H1 (cell line): ENCODE data around the gene AHCY. TPM values are rescaled to one million over a fixed set of nuclear protein-coding genes. Genes with fewer than 3 reads are reported as not detected.

ENCODE experiments used
- CTCF ChIA-PET: fragments of 300-600 bp; sonication (Branson Sonifier 250); formaldehyde crosslinking; loops from one replicate; lab custom pipeline; 2021; ENCODE audit not compliant: partially characterized antibody; lab: Charles Lee
- POLR2A ChIA-PET: fragments of 300-600 bp; sonication (Branson Sonifier 250); formaldehyde crosslinking; loops from one replicate; lab custom pipeline; 2021; ENCODE audit warnings: inconsistent platforms; ENCODE audit not compliant: partially characterized antibody; lab: Charles Lee
- DNase-seq, 2 experiments: peaks; one replicate each; pipeline versions ENCODE4 v3.0.0 to v3.0.0-alpha.2; 2010 to 2022; ENCODE audit warnings: low spot score in 2 of 2, low read depth in 1 of 2, mixed read lengths in 1 of 2
- FAIRE-seq: peaks from 2 replicates; lab custom pipeline; 2011; peaks lifted over from hg19 to GRCh38; lab: Jason Lieb, UNC
- H2AFZ ChIP-seq: 2 replicates; pipeline ENCODE4 v1.8.1; 2012; ENCODE audit warnings: low read length, inconsistent platforms
- H2AK5ac ChIP-seq: 2 replicates; pipeline ENCODE4 v1.6.1; 2013; ENCODE audit warnings: low read depth, low read length
- H2BK120ac ChIP-seq: replicated peaks from 2 replicates; pipeline ENCODE3; 2013; ENCODE audit warnings: low read depth, low read length, inconsistent platforms
- H2BK12ac ChIP-seq: 2 replicates; pipeline ENCODE4 v1.6.1; 2013; ENCODE audit warnings: low read depth, low read length
- H2BK15ac ChIP-seq: 2 replicates; pipeline ENCODE4 v1.6.1; 2013; ENCODE audit warnings: low read length
- H2BK20ac ChIP-seq: 2 replicates; pipeline ENCODE4 v1.6.1; 2013; ENCODE audit warnings: low read length
- H2BK5ac ChIP-seq: 2 replicates; pipeline ENCODE4 v1.6.1; 2013; ENCODE audit warnings: low read depth, low read length
- H3K14ac ChIP-seq: 2 replicates; pipeline ENCODE4 v1.6.1; 2013; ENCODE audit warnings: inconsistent platforms; ENCODE audit not compliant: insufficient read length
- H3K18ac ChIP-seq: 2 replicates; pipeline ENCODE4 v1.6.1; 2013; ENCODE audit warnings: low read length; ENCODE audit errors: extremely low read depth
- H3K23ac ChIP-seq: 2 replicates; pipeline ENCODE4 v1.6.1; 2013; ENCODE audit warnings: inconsistent platforms; ENCODE audit not compliant: insufficient read length
- H3K23me2 ChIP-seq: 2 replicates; pipeline ENCODE4 v1.6.1; 2013; ENCODE audit warnings: low read depth, low read length
- H3K27ac ChIP-seq: 2 replicates; pipeline ENCODE4 v1.6.1; 2011; ENCODE audit warnings: low read depth, low read length, inconsistent platforms
- H3K27me3 ChIP-seq, 4 experiments: replicated peaks in 1 of 4; 1 replicate in 1 of 4; 2 replicates in 3 of 4; pipeline versions ENCODE4 v1.6.1 to v1.8.1; 2011 to 2013; ENCODE audit warnings: low read length in 3 of 4, mild to moderate bottlenecking in 3 of 4, inconsistent platforms in 2 of 4, mixed read lengths in 2 of 4, moderate library complexity in 1 of 4; ENCODE audit not compliant: control insufficient read depth in 3 of 4, insufficient read depth in 3 of 4; ENCODE audit errors: extremely low read depth in 1 of 4
- H3K36me3 ChIP-seq, 4 experiments: 2 replicates each; pipeline versions ENCODE4 v1.6.1 to v1.8.1; 2011 to 2013; ENCODE audit warnings: mild to moderate bottlenecking in 4 of 4, low read length in 3 of 4, moderate library complexity in 2 of 4, control low read depth in 1 of 4, inconsistent platforms in 1 of 4; ENCODE audit not compliant: insufficient read depth in 4 of 4, control insufficient read depth in 2 of 4
- H3K4ac ChIP-seq: replicated peaks from 2 replicates; pipeline ENCODE3; 2013; ENCODE audit warnings: low read length, low read depth, mixed read lengths, inconsistent platforms; ENCODE audit not compliant: insufficient read length
- H3K4me1 ChIP-seq, 4 experiments: replicated peaks in 1 of 4; 1 replicate in 1 of 4; 2 replicates in 3 of 4; pipeline versions ENCODE4 v1.6.1 to v1.8.1; 2011 to 2013; ENCODE audit warnings: low read length in 3 of 4, inconsistent platforms in 2 of 4, mixed read lengths in 1 of 4; ENCODE audit not compliant: insufficient read depth in 4 of 4, control insufficient read depth in 3 of 4
- H3K4me2 ChIP-seq, 2 experiments: 2 replicates each; pipeline versions ENCODE4 v1.6.1 to v1.8.1; 2011 to 2013; ENCODE audit warnings: low read depth in 2 of 2, low read length in 2 of 2, control low read depth in 1 of 2, inconsistent platforms in 1 of 2, mild to moderate bottlenecking in 1 of 2; ENCODE audit not compliant: insufficient read depth in 1 of 2
- H3K4me3 ChIP-seq, 4 experiments: fragments of 200-600, 300-600 bp in 1 of 4; sonication (generic), shearing (Covaris generic), sonication (Bioruptor Twin) in 1 of 4; 2 replicates each; pipeline versions ENCODE4 v1.5.1 to v1.8.1; 2011 to 2016; ENCODE audit warnings: low read length in 4 of 4, low read depth in 3 of 4, control low read depth in 2 of 4, inconsistent platforms in 2 of 4, mild to moderate bottlenecking in 2 of 4, mixed read lengths in 1 of 4, moderate library complexity in 1 of 4; ENCODE audit not compliant: insufficient read depth in 2 of 4; ENCODE audit errors: extremely low read depth in 1 of 4
- H3K56ac ChIP-seq: replicated peaks from 2 replicates; pipeline ENCODE3; 2013; ENCODE audit warnings: low read depth, mild to moderate bottlenecking, mixed read lengths, low read length, inconsistent platforms; ENCODE audit not compliant: insufficient read length
- H3K79me1 ChIP-seq: 2 replicates; pipeline ENCODE4 v1.6.1; 2013; ENCODE audit warnings: low read depth, low read length, control low read depth
- H3K79me2 ChIP-seq, 2 experiments: 2 replicates each; pipeline versions ENCODE4 v1.6.1 to v1.8.1; 2012 to 2013; ENCODE audit warnings: low read length in 2 of 2, mild to moderate bottlenecking in 2 of 2, inconsistent platforms in 1 of 2; ENCODE audit not compliant: insufficient read depth in 2 of 2, control insufficient read depth in 1 of 2
- H3K9ac ChIP-seq, 4 experiments: replicated peaks in 1 of 4; 1 replicate in 1 of 4; 2 replicates in 3 of 4; pipeline versions ENCODE4 v1.6.1 to v1.8.1; 2011 to 2013; ENCODE audit warnings: low read depth in 3 of 4, low read length in 3 of 4, control low read depth in 2 of 4, mild to moderate bottlenecking in 2 of 4, moderate library complexity in 2 of 4, inconsistent platforms in 1 of 4; ENCODE audit errors: extremely low read depth in 1 of 4
- H3K9me3 ChIP-seq, 2 experiments: 2 replicates each; pipeline versions ENCODE4 v1.6.1 to v1.8.1; 2012 to 2013; ENCODE audit warnings: mild to moderate bottlenecking in 2 of 2, moderate library complexity in 2 of 2, control low read depth in 1 of 2, inconsistent platforms in 1 of 2, low read depth in 1 of 2, low read length in 1 of 2, mixed read lengths in 1 of 2; ENCODE audit not compliant: insufficient read depth in 2 of 2
- H4K20me1 ChIP-seq, 2 experiments: replicated peaks in 1 of 2; 2 replicates each; pipeline versions ENCODE3 to v1.8.1; 2011 to 2013; ENCODE audit warnings: inconsistent platforms in 2 of 2, low read length in 2 of 2, mild to moderate bottlenecking in 1 of 2; ENCODE audit not compliant: insufficient read depth in 2 of 2, control insufficient read depth in 1 of 2
- H4K5ac ChIP-seq: 2 replicates; pipeline ENCODE4 v1.6.1; 2013; ENCODE audit warnings: low read length, low read depth, mixed read lengths, inconsistent platforms; ENCODE audit not compliant: insufficient read length
- H4K8ac ChIP-seq: 2 replicates; pipeline ENCODE4 v1.8.0; 2013; ENCODE audit warnings: mild to moderate bottlenecking, moderate library complexity, low read length, inconsistent platforms; ENCODE audit not compliant: insufficient read depth; ENCODE audit errors: extremely low read depth
- H4K91ac ChIP-seq: replicated peaks from 2 replicates; pipeline ENCODE3; 2013; ENCODE audit warnings: low read length, mixed read lengths, inconsistent platforms; ENCODE audit not compliant: insufficient read length
- EZH2 ChIP-seq: fragments of 200-600 bp; sonication (generic); IDR thresholded peaks from 2 replicates; pipeline ENCODE4 v1.7.1; 2012; ENCODE audit warnings: low read depth, mild to moderate bottlenecking, moderate library complexity, low read length, inconsistent platforms; ENCODE audit not compliant: severe bottlenecking
- KDM5A ChIP-seq: fragments of 200-600 bp; IDR thresholded peaks from 2 replicates; pipeline ENCODE4 v1.7.1; 2012; ENCODE audit warnings: mild to moderate bottlenecking, low read length, inconsistent platforms, mixed read lengths
- SP4 ChIP-seq: IDR thresholded peaks from 2 replicates; pipeline ENCODE4 v1.6.1; 2012; ENCODE audit warnings: low read length, inconsistent platforms
- WGBS, 2 experiments: shearing (Covaris generic) in 1 of 2; methylation state at CpG; one replicate each; pipeline versions ENCODE4 v1.1.6 to v1.1.7; 2013 to 2015; ENCODE audit warnings: low lambda C conversion rate in 2 of 2, mixed read lengths in 2 of 2, inconsistent platforms in 1 of 2, low coverage in 1 of 2, missing lambda C conversion rate in 1 of 2; ENCODE audit not compliant: insufficient replicate concordance in 2 of 2, insufficient coverage in 1 of 2, insufficient read length in 1 of 2; ENCODE audit errors: extremely low coverage in 1 of 2, missing lambda C conversion rate in 1 of 2; 5-methylcytosine and 5-hydroxymethylcytosine counted together
- polyA plus RNA-seq, 7 experiments: library from polyadenylated mRNA; depleted of rRNA in 3 of 7; stranded (reverse) in 5 of 7; unstranded in 2 of 7; fragments of >200 nt in 5 of 7; fragments of 200-250 nt in 2 of 7; gene quantifications; 1 replicate in 5 of 7; 2 replicates in 1 of 7; 4 replicates in 1 of 7; pipeline versions ENCODE4 v1.2.1 to v1.2.3, GENCODE V29; 2011 to 2013; ENCODE audit warnings: missing spikeins in 2 of 7, mixed read lengths in 2 of 7
- total RNA-seq: library from RNA; stranded (reverse); fragmentation: NEBNext Ultra II Directional; extraction: Animal tissue kit (Norgen Biotek cat#: 25700); gene quantifications from 2 replicates; pipeline ENCODE4 v1.2.1, GENCODE V29; 2021
- TF ChIP-seq, protein P1 (sequence below): IDR thresholded peaks from 2 replicates; pipeline ENCODE4 v1.6.1; 2011; ENCODE audit warnings: low read depth, mild to moderate bottlenecking, low read length; ENCODE audit not compliant: insufficient read depth

The AHCY gene
- total and polyA plus RNA-seq, 2 of the 8 experiments (the other 6 are each of a cell fraction or from before 2014, with no cell fraction given) = 404 to 638 TPM

DNA sequence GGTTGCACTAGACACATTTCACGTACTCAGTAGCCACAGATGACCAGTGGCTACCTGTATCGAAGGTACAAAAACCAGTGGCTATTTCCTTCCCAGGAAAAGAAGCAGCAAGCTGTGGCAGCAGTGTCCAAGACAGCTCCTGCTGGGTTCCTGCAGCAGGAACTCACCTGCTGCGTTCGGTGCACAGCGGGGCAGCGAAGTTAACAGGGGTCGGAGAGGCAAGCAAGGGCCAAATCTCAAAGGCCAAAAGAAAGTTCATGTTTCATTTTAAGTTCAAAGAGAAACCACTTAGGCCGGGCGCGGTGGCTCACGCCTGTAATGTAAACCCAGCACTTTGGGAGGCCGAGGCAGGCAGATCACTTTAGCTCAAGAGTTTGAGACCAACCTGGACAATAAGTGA, 35.0 kb downstream of the AHCY start:
- 0 out of 7 replicates have a peak, but pooled peaks cover 0 to 2% (median 0%) of the 10 kb centered on the region in 4 experiments for H3K27me3 ChIP-seq
- no peak for FAIRE-seq
- TF ChIP-seq, protein P1, sequence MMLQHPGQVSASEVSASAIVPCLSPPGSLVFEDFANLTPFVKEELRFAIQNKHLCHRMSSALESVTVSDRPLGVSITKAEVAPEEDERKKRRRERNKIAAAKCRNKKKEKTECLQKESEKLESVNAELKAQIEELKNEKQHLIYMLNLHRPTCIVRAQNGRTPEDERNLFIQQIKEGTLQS = no peak
- no peak for TF ChIP-seq EZH2
- no peak for TF ChIP-seq KDM5A
- TF ChIP-seq SP4 = no peak
- H3K56ac ChIP-seq = no peak overlapping the region
- no peak overlapping the region for H3K27ac ChIP-seq
- H2BK20ac ChIP-seq = no peak overlapping the region
- DNase-seq = no peak
- 0 out of 4 replicates have a peak overlapping the region, but pooled peaks of 1 of the 2 experiments have one; percentile 55 for H3K4me2 ChIP-seq
- 95% methylated on average over 12 of the region's 12 CpGs; no CpG with 5 or more reads in 1 of the 2 experiments for WGBS, 2 experiments
- peaks cover 4 to 10% of the 10 kb centered on the region in 2 experiments for H4K20me1 ChIP-seq
- peaks cover 5% of the 10 kb centered on the region; the same call in 1 of the 2 replicates for H3K23me2 ChIP-seq
- no peak overlapping the region for H3K18ac ChIP-seq
- H4K5ac ChIP-seq = no peak overlapping the region
- H2BK5ac ChIP-seq = no peak overlapping the region
- H2AK5ac ChIP-seq = no peak overlapping the region; the same call in 1 of the 2 replicates
- H3K36me3 ChIP-seq = peaks cover 0 to 7% (median 0%) of the 10 kb centered on the region in 4 experiments; a peak in 1 of 8 replicates
- ChIA-PET POLR2A (interaction anchor here (1.0 to 3.2 kb wide), 6 partner anchors 13 to 141 kb away, joined by 3 to 17 read pairs (median 4); partner anchors contain the start of gene AHCY), CTCF (interaction anchor here (0.6 to 3.1 kb wide), 5 partner anchors 9 to 105 kb away, joined by 3 to 10 read pairs (median 5); no protein-coding TSS in a partner anchor)
- H3K4ac ChIP-seq = no peak overlapping the region
- no peak overlapping the region for H4K8ac ChIP-seq
- H3K23ac ChIP-seq = no peak overlapping the region
- no peak overlapping the region for H2AFZ ChIP-seq
- no peaks in the 10 kb centered on the region for H3K9me3 ChIP-seq
- H3K9ac ChIP-seq = no peak overlapping the region
- H3K4me3 ChIP-seq = no peak overlapping the region
- H3K14ac ChIP-seq = no peak overlapping the region
- no peaks in the 10 kb centered on the region for H3K4me1 ChIP-seq
- H2BK12ac ChIP-seq = no peak overlapping the region
- H3K79me2 ChIP-seq = no peaks in the 10 kb centered on the region
- H3K79me1 ChIP-seq = no peaks in the 10 kb centered on the region
- H2BK15ac ChIP-seq = no peak overlapping the region
- H4K91ac ChIP-seq = no peak overlapping the region
- H2BK120ac ChIP-seq = no peak overlapping the region
